Measurements from ENCODE around the gene SLC12A6.
"Not testable (repeated sequence)": the region's sequence is repeated elsewhere in the genome, so short reads cannot be mapped to it uniquely, and the experiment has no call there.

The SLC12A6 gene

GRCh38 chr15:34337557-34338306, at the start of gene SLC12A6:
SLC12A6 (minus strand) TSS chr15:34337781; CDS start chr15:34336680, 1,101 bp downstream.
- peak; percentile 93 for DNase-seq (ENCODE audit: low spot score)

DNA sequence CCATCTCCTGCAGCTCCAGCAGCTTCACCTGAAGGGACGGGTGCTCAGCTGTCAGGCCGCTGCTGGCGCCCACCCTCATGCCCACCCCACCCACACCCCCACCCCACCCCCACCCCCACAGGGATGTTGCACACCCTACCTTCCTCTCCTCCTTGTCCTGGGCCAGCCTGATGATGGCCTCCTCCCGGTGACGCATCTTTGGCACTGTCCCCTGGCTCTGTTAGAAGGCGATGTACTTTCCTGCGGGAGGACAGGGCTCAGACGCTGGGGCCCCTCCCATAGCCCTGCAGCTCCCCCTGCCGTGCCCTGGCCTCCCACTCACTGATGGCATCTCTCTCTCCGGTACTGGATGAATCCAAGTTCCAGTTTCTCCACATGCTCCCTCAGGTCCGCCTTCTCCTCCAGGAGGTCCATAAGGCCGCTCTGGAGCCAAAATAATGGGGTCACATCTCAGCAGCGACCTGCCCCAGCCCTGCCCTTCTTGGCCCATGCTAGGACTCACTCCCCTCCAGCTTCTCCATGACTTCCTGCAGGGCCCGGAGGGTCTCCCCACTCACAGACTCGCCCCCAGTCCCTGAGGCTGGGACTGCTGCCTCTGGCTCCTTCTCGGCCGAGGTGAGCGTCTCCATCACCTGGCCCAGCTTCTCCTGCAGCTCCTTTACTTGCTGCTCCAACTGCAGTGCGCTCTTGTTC, 44.4 kb upstream of the SLC12A6 start:
- not testable (repeated sequence) for DNase-seq (ENCODE audit: low spot score)

DNA sequence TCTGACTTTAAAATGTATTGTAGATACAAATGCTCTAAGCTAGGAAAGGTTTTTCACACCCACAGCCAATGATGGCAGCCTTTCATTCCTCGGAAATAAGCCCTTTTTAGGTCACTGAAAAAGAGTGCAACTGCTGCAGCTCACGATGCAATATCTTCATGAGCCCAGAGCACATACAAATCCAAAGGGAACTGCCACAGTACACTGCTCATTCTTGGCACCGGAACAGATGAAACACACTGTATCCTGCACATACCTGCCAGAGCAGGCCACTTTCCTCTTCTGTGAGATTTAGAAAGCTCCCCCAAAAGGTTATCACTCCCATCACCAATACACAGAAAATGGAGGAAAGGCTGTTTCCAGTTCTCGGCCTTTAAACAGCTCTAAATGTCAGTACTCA, 42.9 kb upstream of the SLC12A6 start:
- DNase-seq (ENCODE audit: low spot score), result not testable (repeated sequence)

DNA sequence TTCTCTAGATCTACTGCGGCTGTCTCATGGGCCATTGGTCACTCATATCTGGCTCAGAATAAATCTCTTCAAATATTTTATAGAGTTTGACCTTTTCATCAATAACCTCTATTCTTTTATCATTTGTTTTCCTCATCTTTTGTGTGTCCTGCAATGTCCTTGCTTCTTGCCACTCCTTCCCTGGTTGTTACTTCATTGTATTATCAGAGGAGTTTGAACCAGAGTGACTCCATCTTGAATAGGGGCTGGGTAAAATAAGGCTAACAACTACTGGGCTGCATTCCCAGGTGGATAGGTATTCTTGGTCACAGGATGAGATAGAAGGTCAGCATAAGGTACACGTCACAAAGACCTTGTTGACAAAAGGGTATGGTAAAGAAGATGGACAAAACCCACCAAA, 39.3 kb upstream of the SLC12A6 start:
- no peak for DNase-seq (ENCODE audit: low spot score)

- DNase-seq (ENCODE audit: low spot score), result not testable (repeated sequence)
These were observed 38.0 kb upstream of the SLC12A6 start for GRCh38 chr15:34375541-34375940.

DNA sequence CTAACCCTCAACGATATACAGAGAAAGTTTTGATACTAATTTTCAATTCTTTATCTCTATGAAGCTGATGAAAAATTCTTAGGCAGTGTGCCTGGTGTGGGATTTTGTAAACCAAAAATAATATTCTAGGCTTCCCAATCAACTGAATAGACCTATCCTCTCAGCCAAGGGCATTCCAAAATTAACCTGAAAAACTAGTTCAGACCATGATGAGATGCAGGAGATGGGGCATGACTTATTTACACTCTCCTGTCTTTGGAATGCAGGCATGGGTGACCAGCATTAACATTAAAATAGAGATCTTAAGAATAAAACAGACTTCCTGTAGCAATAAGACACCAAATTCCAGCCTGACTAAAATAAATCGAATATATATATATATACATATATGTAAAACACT, 37.2 kb upstream of the SLC12A6 start:
- DNase-seq (ENCODE audit: low spot score), result no peak

GRCh38 chr15:34373951-34374350, 36.4 kb upstream of the SLC12A6 start:
- DNase-seq (ENCODE audit: low spot score), result no peak

DNA sequence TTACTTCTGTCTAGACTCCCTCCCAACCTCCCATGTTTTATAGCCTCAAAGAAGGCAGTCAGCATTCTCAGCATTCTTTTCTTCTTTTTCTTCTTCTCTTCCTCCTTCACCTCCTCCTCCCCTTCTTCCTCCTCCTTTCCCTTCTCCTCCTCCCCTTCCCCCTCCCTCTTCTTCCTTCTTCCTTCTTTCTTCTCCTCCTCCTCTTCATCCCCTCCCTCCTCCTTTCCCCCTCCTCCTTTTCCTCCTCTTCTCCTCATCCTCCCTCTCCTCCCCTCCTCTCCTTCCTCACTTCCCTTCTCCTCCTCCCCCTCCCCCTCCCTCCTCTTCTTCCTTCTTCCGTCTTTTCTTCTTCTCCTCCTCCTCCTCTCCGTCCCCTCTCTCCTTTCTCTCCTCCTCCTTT, 33.1 kb upstream of the SLC12A6 start:
- DNase-seq (ENCODE audit: low spot score), result no peak

DNA sequence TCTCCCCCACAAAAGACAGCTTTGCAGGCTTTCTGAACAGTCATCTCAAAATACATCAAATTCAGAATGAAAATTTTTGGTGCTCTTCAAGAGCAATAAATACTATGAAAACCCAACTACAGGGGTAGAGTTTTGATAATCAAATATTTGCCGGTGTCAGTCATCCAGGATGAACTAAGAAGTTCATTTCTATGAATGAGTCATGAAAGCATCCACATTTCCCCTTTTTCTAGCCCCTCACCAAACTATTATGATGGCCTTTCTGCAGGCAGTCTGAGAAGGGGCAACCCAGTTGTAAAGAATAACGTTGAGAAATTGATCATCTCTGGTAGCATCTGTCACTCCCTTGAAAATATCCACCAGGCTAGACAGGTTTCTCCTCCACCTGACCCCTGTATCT, 32.5 kb upstream of the SLC12A6 start:
- no peak for DNase-seq (ENCODE audit: low spot score)

DNA sequence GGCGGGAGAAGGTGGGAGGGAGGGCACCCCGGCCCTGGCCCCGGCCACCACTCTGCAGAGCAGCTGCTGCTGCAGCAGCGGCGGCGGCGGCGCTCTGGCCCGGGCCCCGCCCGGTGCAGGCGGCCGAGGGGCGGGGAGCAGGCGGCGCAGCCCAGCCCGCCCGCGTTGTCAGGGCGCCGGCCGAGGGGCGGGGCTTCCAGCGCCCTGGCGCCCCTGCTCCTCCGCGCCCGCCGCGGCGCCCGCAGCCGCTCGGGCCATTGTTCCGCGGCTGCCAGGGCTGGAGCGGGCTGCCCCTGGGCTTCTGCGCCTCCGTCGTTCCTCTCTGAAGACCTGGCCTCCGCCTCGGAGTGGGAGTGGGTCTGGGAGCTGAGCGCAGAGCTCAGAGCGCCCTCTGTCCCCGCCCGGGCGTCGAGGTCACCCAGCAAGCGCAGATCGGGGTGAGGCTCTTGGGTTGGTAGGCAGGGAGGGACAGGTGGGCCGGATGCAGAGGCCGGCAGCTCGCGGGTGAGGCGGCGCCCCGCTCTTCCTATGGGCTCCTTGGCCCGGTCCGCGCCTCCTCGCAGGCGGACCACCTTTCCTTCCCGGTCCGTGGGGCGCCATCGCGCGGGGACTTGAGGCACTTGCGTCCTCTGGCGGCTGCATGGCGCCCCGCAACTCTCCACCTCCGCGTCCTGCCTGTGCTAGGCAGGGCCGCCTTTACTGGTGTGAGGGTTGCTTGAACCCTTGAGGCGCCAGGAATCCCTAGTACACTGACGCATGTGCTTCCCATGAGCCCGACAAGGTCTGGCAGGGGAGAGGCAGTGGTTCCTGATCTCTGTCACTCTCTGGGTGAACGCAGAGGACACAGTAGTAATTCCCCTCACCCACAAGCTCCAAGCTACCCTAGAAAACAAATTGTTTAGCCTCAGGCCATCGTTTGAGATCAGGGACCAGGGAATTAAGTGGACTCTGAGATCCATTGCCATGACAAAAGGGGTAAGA, 29.8 kb upstream of the SLC12A6 start, which contains the start of gene LPCAT4:
Gene LPCAT4, minus strand, starts transcription at position 96 of the 981 bp plus-strand sequence. CDS start 96 bp downstream, outside the sequence.
- DNase-seq (ENCODE audit: low spot score), result peak; percentile 90

GRCh38 chr15:34366271-34367065, 28.9 kb upstream of the SLC12A6 start:
- peak; percentile 81 for DNase-seq (ENCODE audit: low spot score)

DNA sequence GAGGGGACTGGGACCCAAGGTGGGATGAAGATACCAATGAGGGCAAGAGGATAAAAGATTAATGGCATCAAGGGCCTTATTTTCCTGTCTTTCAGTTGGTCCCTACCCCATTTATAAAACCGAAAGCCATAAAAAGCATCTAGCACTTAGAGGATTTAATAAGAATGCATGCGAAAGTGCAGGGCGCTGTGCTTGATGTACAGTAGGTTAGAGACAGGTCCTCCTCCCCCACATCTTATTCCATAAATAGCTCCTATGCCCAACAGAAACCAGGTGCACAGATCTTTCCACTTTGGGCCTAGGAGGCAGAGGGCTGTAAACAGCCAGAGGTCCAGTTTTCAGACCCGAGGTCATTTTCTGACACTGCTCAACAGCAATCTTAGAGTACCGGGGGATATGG, 28.3 kb upstream of the SLC12A6 start:
- no peak for DNase-seq (ENCODE audit: low spot score)

DNA sequence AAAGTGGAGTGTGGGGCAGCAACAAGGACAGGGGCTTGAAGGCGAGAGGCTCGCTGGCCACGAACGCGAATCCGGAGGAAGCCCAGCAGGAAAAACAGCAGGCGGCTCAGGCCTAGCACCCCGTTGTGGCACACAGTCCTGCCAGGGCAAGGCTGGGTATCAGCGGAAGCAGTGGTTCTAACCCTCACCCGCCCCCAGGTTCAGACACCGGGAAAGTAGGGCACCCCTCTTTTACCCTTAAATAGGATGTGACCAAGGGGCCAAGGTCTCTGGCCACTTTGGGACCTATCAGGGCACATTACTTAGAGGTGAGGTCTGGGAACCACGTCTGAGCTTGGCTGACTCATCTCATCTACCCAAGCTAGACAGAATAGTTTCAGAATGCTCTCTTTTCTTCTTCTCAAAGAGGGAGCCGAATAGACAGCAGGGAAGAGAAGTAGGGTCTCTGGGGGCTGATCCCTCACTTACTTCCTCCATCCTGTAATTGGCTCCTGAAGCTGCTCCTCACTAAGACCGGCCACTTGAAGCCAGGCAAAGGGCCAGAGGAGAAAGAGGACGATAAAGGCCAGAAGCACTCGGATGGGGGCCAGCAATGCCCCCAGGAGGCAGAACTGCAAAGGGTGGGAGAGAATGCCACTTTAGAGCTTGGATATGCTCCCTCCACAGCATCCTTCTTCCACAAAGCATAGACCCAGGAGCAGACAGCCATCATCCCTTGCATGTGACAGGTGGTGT, 27.7 kb upstream of the SLC12A6 start:
- DNase-seq (ENCODE audit: low spot score), result no peak

DNA sequence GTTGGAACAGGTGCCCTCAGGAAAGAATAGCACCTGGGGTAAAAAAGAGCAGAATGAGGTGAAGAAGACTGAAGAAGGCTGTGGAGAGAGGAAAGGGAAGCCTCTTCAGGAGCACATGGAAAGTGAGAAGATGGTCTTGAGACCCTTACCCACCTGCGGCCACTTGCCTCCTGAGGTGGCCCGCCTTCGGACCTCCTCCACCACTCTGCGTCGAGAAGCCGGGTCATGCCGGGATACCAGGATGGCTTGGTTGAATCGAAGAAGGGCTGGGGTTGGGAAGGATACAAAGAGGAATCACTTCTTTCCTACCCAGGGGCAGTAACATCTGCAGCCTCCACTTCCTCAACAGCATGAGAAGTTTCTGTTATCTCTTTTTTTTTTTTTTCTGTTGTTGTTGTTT, 26.5 kb upstream of the SLC12A6 start:
- no peak for DNase-seq (ENCODE audit: low spot score)

DNA sequence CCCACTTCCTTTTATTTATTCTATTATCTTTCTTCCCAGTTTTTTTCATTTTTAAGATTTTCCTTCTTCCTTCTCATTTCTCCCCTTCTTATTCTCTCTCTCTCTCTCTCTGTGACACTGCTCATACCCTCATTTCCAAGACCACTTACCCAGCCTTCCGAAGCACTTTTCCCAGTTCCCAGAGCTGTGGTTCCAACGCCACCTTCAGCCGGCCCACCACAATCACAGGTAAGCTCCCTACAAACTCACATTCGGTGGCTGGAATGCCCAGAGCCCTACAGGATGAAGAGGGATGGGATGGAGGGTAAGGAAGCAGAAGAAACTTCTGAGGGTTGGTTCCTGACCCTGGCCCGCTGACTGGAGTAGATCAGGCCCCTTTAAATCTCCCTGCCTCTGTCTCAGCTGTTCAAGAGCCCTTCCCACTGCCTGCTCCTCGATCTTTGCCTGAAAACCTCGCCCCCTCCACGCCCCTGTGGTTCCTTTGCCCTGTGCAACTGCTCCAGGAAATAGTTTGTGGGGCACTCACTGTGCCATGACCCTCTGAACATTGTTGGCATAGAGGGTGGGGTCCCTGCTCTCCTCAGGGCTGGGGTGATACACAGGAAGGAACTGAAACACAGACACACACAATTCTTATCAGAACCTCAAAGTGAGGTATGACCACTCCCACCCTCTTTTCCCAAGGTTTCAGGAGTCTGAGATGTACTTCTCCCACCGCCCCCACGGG, 24.6 kb upstream of the SLC12A6 start:
- DNase-seq (ENCODE audit: low spot score), result no peak

DNA sequence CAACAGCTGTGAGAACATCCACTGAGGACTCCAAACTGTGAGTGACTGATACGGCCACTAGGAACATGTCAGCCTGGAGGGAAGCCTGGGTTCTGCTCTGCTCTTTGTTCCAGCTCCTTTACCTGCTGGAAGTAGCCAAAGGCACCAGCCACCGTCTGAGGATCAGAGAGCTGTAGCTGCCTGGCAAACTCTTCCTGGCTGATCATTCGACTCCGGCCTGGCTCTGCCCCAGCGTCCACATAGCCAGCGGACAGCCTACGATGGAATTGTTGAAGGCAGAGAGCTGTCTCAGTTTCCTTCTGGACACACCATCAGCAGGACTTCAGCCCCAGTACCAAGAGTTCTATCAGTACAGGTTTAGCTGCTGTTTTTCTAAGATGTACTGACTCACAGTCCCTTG, 23.7 kb upstream of the SLC12A6 start:
- DNase-seq (ENCODE audit: low spot score), result no peak

DNA sequence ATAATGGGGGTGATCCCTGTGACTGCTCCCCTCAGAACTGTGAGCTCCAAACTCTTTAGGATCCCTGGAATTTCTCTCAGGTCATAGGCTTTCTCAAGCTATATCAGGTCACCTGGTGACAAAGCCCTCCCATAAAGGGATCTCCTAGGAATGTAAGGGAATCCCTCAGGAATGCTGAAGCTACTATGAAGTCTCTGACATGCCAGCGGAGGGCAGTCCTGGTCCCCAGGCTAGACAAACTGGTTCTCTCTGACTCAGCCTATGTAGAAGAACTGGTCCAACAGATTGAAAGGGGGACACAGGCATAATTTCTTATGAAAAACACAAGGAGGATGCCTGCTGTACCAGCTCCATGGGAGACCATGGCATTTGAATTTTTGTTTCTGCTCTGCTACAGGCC, 22.7 kb upstream of the SLC12A6 start:
- no peak for DNase-seq (ENCODE audit: low spot score)

- no peak for DNase-seq (ENCODE audit: low spot score)
These were observed 21.8 kb upstream of the SLC12A6 start for GRCh38 chr15:34359416-34359815.

DNA sequence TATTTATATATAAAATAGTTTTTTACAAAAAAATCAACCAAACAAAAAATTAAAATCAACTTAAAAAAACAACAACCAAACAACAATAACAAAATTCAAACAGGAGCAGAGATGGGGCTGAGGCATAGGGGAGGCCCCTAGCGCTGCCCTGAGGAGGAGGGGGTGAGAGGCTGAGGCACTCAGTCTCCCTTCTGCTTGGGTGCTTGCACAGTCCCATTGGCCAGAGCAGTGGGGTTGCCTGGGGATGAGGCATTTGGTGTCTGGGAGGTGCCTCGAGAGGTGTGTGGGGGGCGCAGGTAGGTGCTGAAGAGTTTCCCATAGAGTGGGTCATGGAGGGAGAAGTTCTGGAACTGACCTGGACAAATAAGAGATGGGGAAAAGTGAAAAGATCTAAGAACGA, 21.4 kb upstream of the SLC12A6 start:
- DNase-seq (ENCODE audit: low spot score), result no peak

DNA sequence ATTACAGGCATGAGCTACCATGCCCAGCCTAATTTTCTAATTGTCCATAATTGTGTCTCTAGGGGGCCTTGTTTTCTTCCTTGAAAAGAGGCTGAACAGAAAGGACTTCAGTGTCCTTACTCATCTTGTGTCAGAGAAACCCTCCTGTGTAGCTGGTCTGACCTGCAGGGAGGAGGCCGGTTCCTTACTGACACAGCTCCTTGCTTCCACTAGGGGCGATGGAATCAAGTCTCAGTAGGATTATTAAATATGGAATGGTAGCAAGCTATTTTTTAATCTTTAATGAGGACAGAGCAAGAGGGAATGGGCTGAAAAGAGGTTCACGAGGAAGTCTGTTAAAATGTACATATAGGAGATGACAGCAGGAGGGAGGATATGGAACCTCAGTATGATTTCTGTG, 20.8 kb upstream of the SLC12A6 start:
- no peak for DNase-seq (ENCODE audit: low spot score)

All from ecto neural progenitor cell (in vitro differentiated cells).